Muscle of arm (tissue), 14 donors: Measurements from ENCODE around the gene CDIP1. TPM values are rescaled to one million over a fixed set of nuclear protein-coding genes. Genes with fewer than 3 reads are reported as not detected.
A peak's percentile ranks its signal among the peaks of the same experiment; 100 is the strongest.
"Not testable (repeated sequence)": the region's sequence is repeated elsewhere in the genome, so short reads cannot be mapped to it uniquely, and the experiment has no call there.

Experiments
- DNase-seq: peaks from one replicate; pipeline ENCODE4 v3.0.0-alpha.2; 2013
- long read RNA-seq, 11 donors: transcript quantifications; one replicate each; lab custom pipeline, GENCODE V29; 2026
- polyA plus RNA-seq, 12 donors: library from polyadenylated mRNA; unstranded; fragments of 120-200 nt; gene quantifications; one replicate each; pipeline ENCODE4 v1.2.1, GENCODE V29; 2013; ENCODE audit not compliant: insufficient read length in 12 of 12

CDIP1 gene
- 10 to 100 TPM in 11 of 12 donors, not detected in 1; 24.5 to 52.4 (median 34.6) TPM for polyA plus RNA-seq
- long read RNA-seq, donor 1, transcript CDIP1-209 (6 exons, 2,062 nt) = major isoform, 5 of 8 reads
- long read RNA-seq, donor 1, partial matches to known transcripts = 0 of 8 reads
- long read RNA-seq, donor 1, other reads (novel, unspliced or antisense) = 0 of 8 reads
- long read RNA-seq, donor 2, transcript CDIP1-205 (6 exons, 2,774 nt) = major isoform, 8 of 15 reads
- long read RNA-seq, donor 2, transcript CDIP1-209 (6 exons, 2,062 nt) = minor isoform, 7 of 15 reads
- long read RNA-seq, donor 2, partial matches to known transcripts = 0 of 15 reads
- long read RNA-seq, donor 2, other reads (novel, unspliced or antisense) = 0 of 15 reads
- long read RNA-seq, donor 3, partial matches to known transcripts = 0 of 5 reads
- long read RNA-seq, donor 3, other reads (novel, unspliced or antisense) = 0 of 5 reads
- long read RNA-seq, donor 4, partial matches to known transcripts = 0 of 3 reads
- long read RNA-seq, donor 4, other reads (novel, unspliced or antisense) = 0 of 3 reads
- long read RNA-seq, donor 5, transcript CDIP1-205 (6 exons, 2,774 nt) = major isoform, 5 of 21 reads
- long read RNA-seq, donor 5, partial matches to known transcripts = 0 of 21 reads
- long read RNA-seq, donor 5, other reads (novel, unspliced or antisense) = 12 of 21 reads
- long read RNA-seq, donor 6, partial matches to known transcripts = 0 of 4 reads
- long read RNA-seq, donor 6, other reads (novel, unspliced or antisense) = 0 of 4 reads
- long read RNA-seq, donor 7, partial matches to known transcripts = 0 of 6 reads
- long read RNA-seq, donor 7, other reads (novel, unspliced or antisense) = 0 of 6 reads
- long read RNA-seq, donor 8, transcript CDIP1-209 (6 exons, 2,062 nt) = minor isoform, 5 of 12 reads
- long read RNA-seq, donor 8, transcript CDIP1-205 (6 exons, 2,774 nt) = major isoform, 7 of 12 reads
- long read RNA-seq, donor 8, partial matches to known transcripts = 0 of 12 reads
- long read RNA-seq, donor 8, other reads (novel, unspliced or antisense) = 0 of 12 reads
- long read RNA-seq, donor 9, partial matches to known transcripts = 0 of 3 reads
- long read RNA-seq, donor 9, other reads (novel, unspliced or antisense) = 0 of 3 reads
- long read RNA-seq, donor 10, transcript CDIP1-209 (6 exons, 2,062 nt) = major isoform, 8 of 16 reads
- long read RNA-seq, donor 10, transcript CDIP1-205 (6 exons, 2,774 nt) = minor isoform, 6 of 16 reads
- long read RNA-seq, donor 10, partial matches to known transcripts = 0 of 16 reads
- long read RNA-seq, donor 10, other reads (novel, unspliced or antisense) = 0 of 16 reads
- long read RNA-seq, donor 11, partial matches to known transcripts = 0 of 10 reads
- long read RNA-seq, donor 11, other reads (novel, unspliced or antisense) = 0 of 10 reads

GRCh38 chr16:4538350-4539235 lies at the start of gene CDIP1:
TSS of gene CDIP1 (minus strand) at chr16:4538773. CDS start at chr16:4514130, 24,643 bp downstream.
- peak; percentile 97 for DNase-seq

GRCh38 chr16:4586291-4586690 lies 47.7 kb upstream of the CDIP1 start:
- DNase-seq = no peak

DNA sequence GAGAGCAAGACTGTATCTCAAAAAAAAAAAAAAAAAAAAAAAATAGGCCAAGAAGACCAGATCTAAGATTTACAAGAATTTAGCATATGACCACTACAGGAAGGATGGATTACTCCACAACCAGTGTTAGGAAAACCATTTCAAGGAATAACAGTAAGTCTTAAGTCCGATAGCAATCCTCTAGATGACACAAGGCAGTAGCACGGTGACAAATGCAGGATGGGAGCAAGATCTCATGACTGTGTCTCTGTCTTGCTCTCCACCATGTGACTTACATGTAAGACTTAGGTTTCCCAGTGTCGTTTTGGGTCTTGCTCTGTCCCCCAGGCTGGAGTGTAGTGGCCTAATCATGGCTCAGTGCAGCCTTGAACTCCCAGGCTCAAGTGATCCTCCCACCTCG lies 45.3 kb upstream of the CDIP1 start:
- no peak for DNase-seq

DNA sequence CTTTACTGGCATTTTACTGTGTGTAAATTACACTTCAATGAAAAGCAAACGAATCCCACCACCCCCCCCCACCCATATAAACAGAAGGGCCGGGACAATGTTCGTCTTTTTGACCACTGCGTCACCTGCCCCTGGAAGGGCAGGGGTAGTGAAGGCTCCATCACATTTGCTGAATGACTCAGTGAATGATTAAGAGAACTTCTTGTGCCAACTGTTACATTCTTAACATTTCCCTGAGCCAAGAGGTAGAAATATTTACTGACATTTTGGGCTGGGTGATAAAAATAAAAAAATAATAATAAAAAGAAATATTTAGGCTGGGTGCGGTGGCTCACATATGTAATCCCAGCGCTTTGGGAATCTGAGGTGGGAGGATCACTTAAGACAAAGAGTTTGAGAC lies 41.7 kb upstream of the CDIP1 start:
- no peak for DNase-seq

- DNase-seq = no peak
Observed at GRCh38 chr16:4578961-4579530, 40.5 kb upstream of the CDIP1 start.

DNA sequence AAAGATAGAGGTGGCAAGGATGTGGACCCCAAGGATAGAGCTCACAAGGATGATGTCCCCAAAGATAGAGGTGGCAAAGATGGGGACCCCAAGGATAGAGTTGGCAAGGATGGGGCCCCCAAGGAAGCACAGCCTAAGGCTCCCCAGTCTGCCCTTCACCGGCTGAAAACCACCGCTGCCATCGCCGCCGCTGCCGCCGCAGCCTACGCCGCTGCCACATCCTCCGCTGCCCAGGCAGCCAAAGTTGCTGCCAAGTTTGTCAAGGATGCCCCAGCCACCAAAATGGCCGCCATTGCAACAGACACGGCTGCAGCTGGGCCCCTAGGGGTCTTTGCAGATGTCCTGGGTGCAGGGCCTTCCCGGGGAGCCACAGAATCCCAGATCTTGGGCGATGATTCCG lies 37.4 kb upstream of the CDIP1 start:
- DNase-seq = no peak

- no peak for DNase-seq
Observed at GRCh38 chr16:4574919-4575705, 36.5 kb upstream of the CDIP1 start.

DNA sequence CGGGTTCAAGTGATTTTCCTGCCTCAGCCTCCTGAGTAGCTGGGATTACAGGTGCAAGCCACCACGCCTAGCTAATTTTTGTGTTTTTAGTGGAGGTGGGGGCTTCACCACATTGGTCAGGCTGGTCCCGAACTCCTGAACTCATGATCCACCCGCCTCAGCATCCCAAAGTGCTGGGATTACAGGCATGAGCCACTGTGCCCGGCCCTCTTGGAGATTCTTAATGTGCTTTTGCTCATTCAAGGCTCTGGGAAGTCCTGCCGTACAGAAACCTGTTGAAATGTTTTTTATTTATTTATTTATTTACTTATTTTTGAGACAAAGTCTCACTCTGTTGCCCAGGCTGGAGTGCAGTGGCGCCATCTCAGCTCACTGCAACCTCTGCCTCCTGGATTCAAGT lies 35.4 kb upstream of the CDIP1 start:
- not testable (repeated sequence) for DNase-seq

GRCh38 chr16:4572715-4573114 lies 34.1 kb upstream of the CDIP1 start:
- DNase-seq = no peak

GRCh38 chr16:4570688-4571321 lies 32.2 kb upstream of the CDIP1 start:
- no peak for DNase-seq

DNA sequence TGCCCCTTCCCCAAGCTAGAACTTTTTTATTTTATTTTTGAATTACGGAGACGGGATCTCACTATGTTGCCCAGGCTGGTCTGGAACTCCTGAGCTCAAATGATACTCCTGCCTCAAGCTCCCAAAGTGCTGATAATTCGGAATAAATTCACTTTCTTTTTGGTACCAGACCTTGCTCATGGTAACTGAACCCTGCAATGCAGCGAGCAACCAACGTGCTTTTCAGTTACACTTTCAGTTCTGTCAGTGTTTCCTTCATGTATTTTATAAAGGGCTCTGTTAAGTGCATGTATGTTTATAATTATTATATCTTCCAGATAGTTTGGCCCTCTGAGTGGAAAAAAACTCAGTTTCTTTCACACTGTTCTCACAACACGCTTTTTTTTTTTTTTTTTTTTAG lies 31.5 kb upstream of the CDIP1 start:
- DNase-seq = no peak

DNA sequence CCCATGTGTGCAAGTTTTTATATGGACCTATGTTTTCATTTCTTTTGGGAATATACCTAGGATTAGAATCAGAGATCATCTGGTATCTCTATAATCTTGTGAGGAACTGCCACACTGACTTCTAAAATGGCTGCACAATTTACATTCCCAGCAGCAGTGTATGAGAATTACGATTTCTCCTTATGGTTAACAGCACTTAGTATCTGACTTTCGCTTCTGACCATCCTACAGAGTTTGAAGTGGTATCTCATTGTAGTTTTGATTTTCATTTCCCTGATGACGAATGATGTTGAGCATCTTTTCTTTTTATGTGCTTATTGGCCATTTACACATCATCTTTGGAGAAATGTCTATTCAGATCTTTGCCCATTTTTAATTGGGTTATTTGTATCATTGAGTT lies 27.6 kb upstream of the CDIP1 start:
- no peak for DNase-seq

DNA sequence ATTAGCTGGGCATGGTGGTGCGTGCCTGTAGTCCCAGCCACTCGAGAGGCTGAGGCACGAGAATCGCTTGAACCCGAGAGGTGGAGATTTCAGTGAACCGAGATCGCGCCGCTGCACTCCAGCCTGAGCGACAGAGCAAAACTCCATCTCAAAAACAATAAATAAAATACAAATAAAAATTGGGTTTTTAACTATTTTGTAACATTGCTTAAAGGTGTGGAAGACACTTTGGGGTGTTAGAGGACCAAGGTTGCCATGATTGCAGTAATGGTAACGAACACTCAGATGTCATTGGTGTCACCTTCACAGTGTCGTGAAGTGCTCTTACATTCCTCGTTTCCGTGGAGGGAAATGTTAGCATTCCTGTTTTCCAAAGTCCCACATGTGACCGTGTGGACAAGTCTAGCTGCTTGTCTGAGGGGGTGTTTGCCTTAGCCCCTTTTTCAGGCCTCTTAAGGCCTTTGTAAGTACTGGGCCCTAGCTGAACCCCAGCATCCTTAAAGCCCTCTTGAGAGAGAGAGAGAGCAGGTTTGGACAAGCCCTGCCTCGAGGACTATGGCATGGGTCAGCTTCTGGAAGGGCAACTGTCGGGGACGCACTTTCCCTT lies 26.2 kb upstream of the CDIP1 start:
- no peak for DNase-seq

DNA sequence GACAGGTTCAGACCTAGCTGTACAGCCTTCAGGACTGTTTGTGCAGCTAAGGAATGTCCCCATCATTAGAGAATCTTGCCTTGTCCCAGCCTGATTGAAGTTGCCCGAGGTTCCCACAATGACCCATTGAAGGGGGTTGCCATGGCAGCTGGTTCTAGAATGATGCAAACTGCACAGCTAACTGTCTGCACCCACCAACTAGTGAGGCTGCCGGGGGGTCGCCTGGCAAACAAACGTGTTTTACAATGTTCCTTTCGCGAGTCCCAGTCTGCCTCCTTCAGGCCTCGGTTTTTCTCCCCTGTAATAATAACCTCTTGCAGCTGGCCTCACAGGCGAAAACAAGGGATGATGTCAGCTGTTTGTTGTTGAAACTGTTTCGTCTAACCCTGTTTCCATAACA lies 23.0 kb upstream of the CDIP1 start:
- DNase-seq = no peak

GRCh38 chr16:4557973-4558372 lies 19.4 kb upstream of the CDIP1 start:
- no peak for DNase-seq

DNA sequence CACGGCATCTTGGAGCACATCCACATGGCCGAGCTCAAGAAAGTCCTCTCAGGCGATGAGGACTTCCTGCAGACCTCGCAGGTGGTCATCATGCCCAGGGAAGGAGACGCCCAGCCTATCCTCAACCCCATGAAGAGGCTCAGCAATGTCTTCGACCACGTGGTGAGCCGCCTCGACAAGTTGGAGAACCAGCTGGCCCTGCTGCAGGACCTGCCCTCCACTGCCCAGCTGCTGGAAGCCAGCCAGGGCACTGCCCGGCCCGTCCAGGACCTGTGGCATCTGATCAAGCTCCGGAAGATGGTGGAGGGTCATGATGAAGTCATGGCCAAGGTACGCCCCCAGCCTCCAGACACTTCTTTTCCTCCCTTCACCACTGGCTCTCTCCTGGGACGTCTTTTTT lies 18.0 kb upstream of the CDIP1 start:
- DNase-seq = no peak

GRCh38 chr16:4556112-4556511 lies 17.5 kb upstream of the CDIP1 start, which contains the start of gene C16orf96:
TSS of gene C16orf96 (plus strand) at chr16:4556340. CDS start at chr16:4556490, 150 bp downstream.
- DNase-seq = no peak

DNA sequence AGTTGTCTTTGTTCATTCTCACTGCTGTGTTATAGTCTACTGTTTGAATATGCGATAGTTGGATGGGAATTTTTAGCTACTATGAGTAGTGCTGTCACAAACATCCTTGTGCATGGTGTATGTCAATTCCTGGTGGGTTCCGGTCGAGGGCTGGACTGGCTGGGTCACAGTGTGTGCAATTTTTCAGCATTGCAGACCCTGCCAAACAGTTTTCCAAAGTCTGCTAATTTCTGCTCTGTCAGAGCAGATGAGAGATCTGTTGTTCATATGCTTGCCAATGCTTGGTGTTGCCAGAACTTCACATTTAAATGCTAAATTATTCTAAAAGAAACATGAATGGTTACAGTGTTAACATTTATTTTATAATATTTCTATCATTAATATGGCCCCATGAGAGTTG lies 14.0 kb upstream of the CDIP1 start:
- no peak for DNase-seq
